Stimulated activated memory B cell treated with anti-CD40 and anti-IgM and Interleukin-4, amounts not matched to agents 10 μg/mL and 1 μg/mL and 100 μg/mL, for 72 hours (primary cell): Measurements from ENCODE around the gene NUCB1.
"Not testable (repeated sequence)": the region's sequence is repeated elsewhere in the genome, so short reads cannot be mapped to it uniquely, and the experiment has no call there.

Source experiments
- ATAC-seq: fragments of 150-1000 bp; cut with Tn5 transposase; 2 replicates; pipeline ENCODE4 v1.10.0; 2021
- H3K27ac Mint-ChIP-seq: one replicate; pipeline ENCODE4 v1.8.0; 2022; ENCODE audit warnings: mild to moderate bottlenecking, mixed read lengths
- H3K27me3 Mint-ChIP-seq: one replicate; pipeline ENCODE4 v1.8.0; 2022; ENCODE audit warnings: mixed read lengths
- H3K36me3 Mint-ChIP-seq: one replicate; pipeline ENCODE4 v1.8.0; 2022; ENCODE audit warnings: mixed read lengths
- H3K4me1 Mint-ChIP-seq: one replicate; pipeline ENCODE4 v1.8.0; 2022; ENCODE audit warnings: mixed read lengths
- H3K4me3 Mint-ChIP-seq: one replicate; pipeline ENCODE4 v1.8.0; 2022; ENCODE audit warnings: mild to moderate bottlenecking, moderate library complexity, mixed read lengths
- H3K9me3 Mint-ChIP-seq: one replicate; pipeline ENCODE4 v1.8.0; 2022; ENCODE audit warnings: mixed read lengths

The NUCB1 gene

GRCh38 chr19:48887861-48888612 lies 12.1 kb upstream of the NUCB1 start:
- Mint-ChIP-seq H3K27me3 (no peaks in the 10 kb centered on the region), H3K4me1 (peaks cover 40% of the 10 kb centered on the region), H3K4me3 (no peak overlapping the region), H3K9me3 (no peaks in the 10 kb centered on the region), H3K36me3 (no peaks in the 10 kb centered on the region), H3K27ac (no peak overlapping the region)
- ATAC-seq: no peak

DNA sequence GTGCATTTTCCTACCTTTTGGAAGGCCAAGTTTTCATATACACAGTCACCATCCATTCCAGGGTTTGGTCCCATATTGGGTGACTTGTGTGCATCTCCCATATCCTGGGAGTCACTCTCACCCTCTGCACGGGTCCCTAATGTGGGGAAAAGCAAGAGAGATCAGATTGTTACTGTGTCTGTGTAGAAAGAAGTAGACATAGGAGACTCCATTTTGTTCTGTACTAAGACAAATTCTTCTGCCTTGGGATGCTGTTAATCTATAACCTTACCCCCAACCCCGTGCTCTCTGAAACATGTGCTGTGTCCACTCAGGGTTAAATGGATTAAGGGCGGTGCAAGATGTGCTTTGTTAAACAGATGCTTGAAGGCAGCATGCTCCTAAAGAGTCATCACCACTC lies 10.6 kb upstream of the NUCB1 start:
- H3K4me1 Mint-ChIP-seq: peaks cover 34% of the 10 kb centered on the region
- H3K36me3 Mint-ChIP-seq, H3K27me3 Mint-ChIP-seq, H3K9me3 Mint-ChIP-seq, ATAC-seq, H3K4me3 Mint-ChIP-seq, H3K27ac Mint-ChIP-seq: not testable (repeated sequence)

DNA sequence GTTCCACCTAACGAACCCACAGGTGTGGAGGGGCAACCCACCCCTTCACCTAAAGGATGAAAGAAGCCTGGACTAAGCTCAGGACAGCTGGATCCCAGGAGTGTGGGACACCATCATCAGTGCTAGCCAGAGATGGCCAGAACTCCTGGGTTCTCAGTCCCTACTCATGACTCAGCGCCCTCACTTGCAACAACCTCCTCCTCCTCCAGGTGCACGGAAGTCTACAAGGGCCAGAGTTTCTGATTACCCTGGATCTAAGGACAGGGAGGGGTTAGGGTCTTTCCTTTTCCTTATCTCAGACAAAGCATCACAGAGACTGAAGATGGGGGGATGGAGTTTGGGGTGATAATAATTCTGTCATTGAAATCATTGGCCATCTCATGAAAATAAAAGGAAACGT lies 9.6 kb upstream of the NUCB1 start:
- peaks cover 12% of the 10 kb centered on the region for H3K27me3 Mint-ChIP-seq
- peaks cover 32% of the 10 kb centered on the region for H3K4me1 Mint-ChIP-seq
- peak overlapping the region; percentile 23 for H3K4me3 Mint-ChIP-seq
- H3K36me3 Mint-ChIP-seq: no peaks in the 10 kb centered on the region
- no peak for ATAC-seq
- no peaks in the 10 kb centered on the region for H3K9me3 Mint-ChIP-seq
- H3K27ac Mint-ChIP-seq: no peak overlapping the region

DNA sequence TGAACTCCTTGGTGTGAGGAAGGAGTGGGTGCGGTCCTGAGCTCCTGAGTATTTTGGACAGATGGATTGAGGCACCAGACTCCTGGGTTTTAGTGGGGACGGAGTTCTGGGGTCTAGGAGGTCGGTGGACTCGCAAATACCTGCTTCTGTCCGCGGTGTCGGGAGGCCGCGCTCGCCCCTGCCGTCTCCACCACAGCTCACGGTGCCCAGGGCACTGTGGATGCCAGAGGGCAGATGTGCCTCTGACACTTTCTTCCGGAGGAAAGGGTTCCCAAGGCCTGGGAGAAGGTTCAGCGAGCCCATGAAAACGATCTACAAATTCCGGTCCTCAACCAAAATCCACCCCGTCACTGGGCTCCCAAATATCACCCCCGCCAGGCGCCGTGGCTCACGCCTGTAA lies 4.9 kb upstream of the NUCB1 start:
- H3K27ac Mint-ChIP-seq: no peak overlapping the region
- no peak for ATAC-seq
- no peak overlapping the region for H3K4me3 Mint-ChIP-seq
- no peaks in the 10 kb centered on the region for H3K36me3 Mint-ChIP-seq
- no peaks in the 10 kb centered on the region for H3K9me3 Mint-ChIP-seq
- peaks cover 34% of the 10 kb centered on the region for H3K27me3 Mint-ChIP-seq
- H3K4me1 Mint-ChIP-seq: peaks cover 45% of the 10 kb centered on the region

- no peak for ATAC-seq
- peak overlapping the region; percentile 69 for H3K4me3 Mint-ChIP-seq
- H3K9me3 Mint-ChIP-seq: no peaks in the 10 kb centered on the region
- H3K36me3 Mint-ChIP-seq: no peaks in the 10 kb centered on the region
- peaks cover 47% of the 10 kb centered on the region for H3K4me1 Mint-ChIP-seq
- peak overlapping the region; percentile 69 for H3K27ac Mint-ChIP-seq
- peaks cover 34% of the 10 kb centered on the region for H3K27me3 Mint-ChIP-seq
These were observed 3.9 kb upstream of the NUCB1 start for GRCh38 chr19:48896191-48896720.

DNA sequence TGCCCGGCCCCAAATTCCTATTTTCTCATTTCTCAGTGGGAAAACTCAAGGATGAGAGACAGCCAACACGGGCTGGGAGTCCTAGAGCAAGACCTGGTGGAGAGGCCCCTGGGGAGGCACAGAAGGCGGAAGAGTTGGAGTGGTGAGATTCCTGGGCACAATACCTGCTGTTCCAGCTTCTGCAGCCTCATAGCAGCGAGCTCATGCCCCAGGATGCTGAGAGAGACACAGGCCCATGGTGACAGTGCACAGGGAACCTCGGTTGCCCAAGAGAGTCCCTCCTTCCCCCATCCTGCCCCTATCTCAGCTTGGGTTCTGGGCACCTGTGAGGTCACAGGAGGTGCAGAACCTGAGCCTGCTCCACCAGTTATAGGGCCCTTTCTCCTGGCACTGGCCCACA lies 2.9 kb upstream of the NUCB1 start:
- no peak for ATAC-seq
- peak overlapping the region; percentile 69 for H3K27ac Mint-ChIP-seq
- no peaks in the 10 kb centered on the region for H3K9me3 Mint-ChIP-seq
- no peak overlapping the region for H3K4me3 Mint-ChIP-seq
- H3K36me3 Mint-ChIP-seq: no peaks in the 10 kb centered on the region
- H3K4me1 Mint-ChIP-seq: peaks cover 45% of the 10 kb centered on the region
- peaks cover 34% of the 10 kb centered on the region for H3K27me3 Mint-ChIP-seq

DNA sequence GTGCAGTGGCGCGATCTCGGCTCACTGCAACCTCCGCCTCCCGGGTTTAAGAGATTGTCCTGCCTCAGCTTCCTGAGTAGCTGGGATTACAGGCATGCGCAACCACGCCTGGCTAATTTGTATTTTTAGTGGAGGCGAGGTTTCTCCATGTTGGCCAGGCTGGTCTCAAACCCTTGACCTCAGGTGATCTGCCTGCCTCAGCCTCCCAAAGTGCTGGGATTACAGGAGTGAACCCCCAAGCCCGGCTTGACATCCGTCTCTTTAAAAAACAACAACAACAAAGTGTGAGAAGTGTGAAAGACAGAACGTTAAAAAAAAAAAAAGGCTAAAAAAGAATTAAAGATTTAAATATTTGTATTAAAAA lies 744 bp upstream of the NUCB1 start:
- Mint-ChIP-seq H3K36me3 (peaks cover 16% of the 10 kb centered on the region), H3K4me3 (peak overlapping the region; percentile 97), H3K27ac (peak overlapping the region; percentile 92), H3K4me1 (peaks cover 47% of the 10 kb centered on the region), H3K27me3 (peaks cover 34% of the 10 kb centered on the region)
- H3K9me3 Mint-ChIP-seq, ATAC-seq: not testable (repeated sequence)

GRCh38 chr19:48900477-48901406 lies 630 bp downstream of the NUCB1 start:
- H3K27me3 Mint-ChIP-seq: peaks cover 20% of the 10 kb centered on the region
- ATAC-seq: no peak
- peaks cover 29% of the 10 kb centered on the region for H3K36me3 Mint-ChIP-seq
- H3K4me3 Mint-ChIP-seq: peak overlapping the region; percentile 97
- peak overlapping the region; percentile 92 for H3K27ac Mint-ChIP-seq
- no peaks in the 10 kb centered on the region for H3K9me3 Mint-ChIP-seq
- H3K4me1 Mint-ChIP-seq: peaks cover 47% of the 10 kb centered on the region

DNA sequence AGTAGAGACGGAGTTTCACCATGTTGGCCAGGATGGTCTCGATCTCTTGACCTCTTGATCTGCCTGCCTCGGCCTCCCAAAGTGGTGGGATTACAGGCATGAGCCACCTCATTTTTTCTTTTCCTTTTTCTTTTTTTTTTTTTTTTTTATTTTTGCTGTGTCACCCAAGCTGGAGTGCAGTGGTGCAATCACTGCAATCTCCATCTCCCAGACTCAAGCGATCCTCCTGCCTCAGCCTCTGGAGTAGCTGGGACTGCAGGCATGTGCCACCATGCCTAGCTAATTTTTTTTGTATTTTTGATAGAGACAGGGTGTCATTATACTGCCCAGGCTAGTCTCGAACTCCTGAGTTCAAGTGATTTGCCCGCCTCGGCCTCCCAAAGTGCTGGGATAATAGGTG lies 2.2 kb downstream of the NUCB1 start:
- H3K9me3 Mint-ChIP-seq, H3K4me3 Mint-ChIP-seq, H3K27ac Mint-ChIP-seq, H3K27me3 Mint-ChIP-seq, ATAC-seq: not testable (repeated sequence)
- H3K4me1 Mint-ChIP-seq: peaks cover 34% of the 10 kb centered on the region
- peaks cover 43% of the 10 kb centered on the region for H3K36me3 Mint-ChIP-seq

DNA sequence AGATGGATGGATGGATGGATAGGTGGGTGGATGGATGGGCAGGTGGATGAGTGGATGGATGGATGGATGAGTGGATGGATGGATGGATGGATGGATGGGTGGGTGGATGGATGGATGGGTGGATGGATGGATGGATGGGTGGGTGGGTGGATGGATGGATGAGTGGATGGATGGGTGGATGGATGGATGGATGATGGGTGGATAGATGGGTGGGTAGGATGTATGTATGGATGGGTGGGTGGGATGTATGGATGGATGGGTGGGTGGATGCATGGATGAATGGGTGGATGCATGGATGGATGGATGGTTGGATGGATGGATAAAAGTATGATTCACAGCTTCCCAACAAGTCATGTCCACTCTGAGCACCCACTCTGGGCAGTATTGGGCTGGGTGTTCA lies 3.7 kb downstream of the NUCB1 start:
- Mint-ChIP-seq H3K4me1 (peaks cover 34% of the 10 kb centered on the region), H3K36me3 (peaks cover 57% of the 10 kb centered on the region)
- not testable (repeated sequence) for H3K9me3 Mint-ChIP-seq, H3K4me3 Mint-ChIP-seq, ATAC-seq, H3K27ac Mint-ChIP-seq, H3K27me3 Mint-ChIP-seq

GRCh38 chr19:48905664-48906063 lies 5.6 kb downstream of the NUCB1 start:
- Mint-ChIP-seq H3K4me1 (peaks cover 26% of the 10 kb centered on the region), H3K4me3 (no peak overlapping the region), H3K9me3 (no peaks in the 10 kb centered on the region), H3K36me3 (peaks cover 68% of the 10 kb centered on the region), H3K27me3 (no peaks in the 10 kb centered on the region), H3K27ac (no peak overlapping the region)
- no peak for ATAC-seq

DNA sequence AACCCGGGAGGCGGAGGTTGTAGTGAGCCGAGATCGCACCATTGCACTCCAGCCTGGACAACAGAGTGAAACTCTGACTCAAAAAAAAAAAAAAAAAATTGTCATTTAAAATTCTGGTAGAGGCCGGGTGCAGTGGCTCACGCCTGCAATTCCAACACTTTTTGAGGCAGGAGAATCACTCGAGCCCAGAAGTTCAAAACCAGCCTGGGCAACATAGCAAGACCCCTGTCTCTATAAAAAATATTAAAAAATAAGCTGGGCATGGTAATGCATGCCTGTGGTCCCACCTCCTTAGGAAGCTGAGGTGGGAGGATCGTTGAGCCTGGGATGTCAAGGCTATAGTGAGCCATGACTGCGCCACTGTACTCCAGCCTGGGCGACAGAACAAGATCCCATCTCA lies 6.2 kb downstream of the NUCB1 start:
- no peak for ATAC-seq
- Mint-ChIP-seq H3K27ac (no peak overlapping the region), H3K36me3 (peaks cover 75% of the 10 kb centered on the region), H3K27me3 (no peaks in the 10 kb centered on the region), H3K4me3 (no peak overlapping the region), H3K4me1 (peaks cover 20% of the 10 kb centered on the region), H3K9me3 (no peaks in the 10 kb centered on the region)

GRCh38 chr19:48907671-48908070 lies 7.6 kb downstream of the NUCB1 start:
- H3K4me3 Mint-ChIP-seq: no peak overlapping the region
- no peaks in the 10 kb centered on the region for H3K9me3 Mint-ChIP-seq
- ATAC-seq: no peak
- peaks cover 81% of the 10 kb centered on the region for H3K36me3 Mint-ChIP-seq
- no peak overlapping the region for H3K27ac Mint-ChIP-seq
- H3K4me1 Mint-ChIP-seq: peaks cover 9% of the 10 kb centered on the region
- no peaks in the 10 kb centered on the region for H3K27me3 Mint-ChIP-seq

DNA sequence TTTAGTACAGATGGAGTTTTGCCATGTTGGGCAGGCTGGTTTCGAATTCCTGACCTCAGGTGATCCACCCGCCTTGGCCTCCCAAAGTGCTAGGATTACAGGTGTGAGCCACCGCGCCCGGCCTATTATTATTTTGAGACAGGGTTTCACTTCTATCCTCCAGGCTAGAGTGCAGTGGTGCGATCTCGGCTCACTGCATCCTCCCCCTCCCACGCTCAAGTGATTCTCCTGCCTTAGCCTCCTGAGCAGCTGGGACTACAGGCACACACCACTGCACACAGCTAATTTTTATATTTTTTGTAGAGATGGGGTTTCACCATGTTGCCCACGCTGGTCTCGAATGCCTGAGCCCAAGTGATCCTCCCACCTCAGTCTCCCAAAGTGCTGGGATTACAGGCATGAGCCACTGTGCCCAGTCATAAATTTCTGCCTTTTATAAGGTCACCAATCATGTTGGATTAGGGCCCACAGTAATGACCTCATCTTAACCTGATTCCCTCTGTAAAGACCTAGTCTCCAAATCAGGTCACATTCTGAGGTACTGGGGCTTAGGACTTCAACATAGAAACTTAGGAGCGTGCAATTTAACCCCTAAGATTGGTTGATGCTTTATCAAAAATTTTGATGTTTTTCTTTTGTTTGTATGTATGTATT lies 9.4 kb downstream of the NUCB1 start:
- H3K27me3 Mint-ChIP-seq, H3K4me1 Mint-ChIP-seq, H3K4me3 Mint-ChIP-seq, H3K9me3 Mint-ChIP-seq: not testable (repeated sequence)
- Mint-ChIP-seq H3K36me3 (peaks cover 84% of the 10 kb centered on the region), H3K27ac (peak overlapping the region; percentile 70)
- ATAC-seq: peak; percentile 45

GRCh38 chr19:48910803-48911202 lies 10.7 kb downstream of the NUCB1 start:
- Mint-ChIP-seq H3K36me3 (peaks cover 75% of the 10 kb centered on the region), H3K9me3 (no peaks in the 10 kb centered on the region), H3K4me3 (no peak overlapping the region), H3K27ac (no peak overlapping the region), H3K4me1 (peaks cover 7% of the 10 kb centered on the region), H3K27me3 (no peaks in the 10 kb centered on the region)
- ATAC-seq: no peak
